Measurements from ENCODE around the gene CCNK. TPM values are rescaled to one million over a fixed set of nuclear protein-coding genes. Genes with fewer than 3 reads are reported as not detected.

Gene CCNK
- total RNA-seq, 1 donor from 2014 or later, result 8.4 TPM

GRCh38 chr14:99514552-99515300, 33.5 kb downstream of the CCNK start:
- no peak overlapping the region for H3K4me3 ChIP-seq (ENCODE audit: low read depth, low read length)
- TF ChIP-seq CTCF (conservative IDR thresholded peaks at IDR 0.05; ENCODE audit: low read depth, low read length), result no peak
- no peak for DNase-seq (ENCODE audit: low read depth)

GRCh38 chr14:99515301-99516155, 34.3 kb downstream of the CCNK start:
- no peak overlapping the region for H3K4me3 ChIP-seq (ENCODE audit: low read depth, low read length)
- TF ChIP-seq CTCF (conservative IDR thresholded peaks at IDR 0.05; ENCODE audit: low read depth, low read length), result no peak
- no peak for DNase-seq (ENCODE audit: low read depth)

- no peak for TF ChIP-seq CTCF (conservative IDR thresholded peaks at IDR 0.05; ENCODE audit: low read depth, low read length)
Observed at GRCh38 chr14:99516156-99516870, 35.1 kb downstream of the CCNK start.

GRCh38 chr14:99516871-99517642, 35.8 kb downstream of the CCNK start:
- TF ChIP-seq CTCF (conservative IDR thresholded peaks at IDR 0.05; ENCODE audit: low read depth, low read length), result no peak
- DNase-seq (ENCODE audit: low read depth), result no peak
- no peak overlapping the region for H3K4me3 ChIP-seq (ENCODE audit: low read depth, low read length)

More at GRCh38 chr14:99516156-99516870, 35.1 kb downstream of the CCNK start:
- no peak for DNase-seq (ENCODE audit: low read depth)
- H3K4me3 ChIP-seq (ENCODE audit: low read depth, low read length), result no peak overlapping the region

GRCh38 chr14:99517643-99518381, 36.6 kb downstream of the CCNK start:
- H3K4me3 ChIP-seq (ENCODE audit: low read depth, low read length), result no peak overlapping the region
- DNase-seq (ENCODE audit: low read depth), result no peak
- TF ChIP-seq CTCF (conservative IDR thresholded peaks at IDR 0.05; ENCODE audit: low read depth, low read length), result no peak

Measured in epithelial cell of proximal tubule (primary cell).